HFFc6 (cell line): ENCODE data around the gene GGCX. TPM values are rescaled to one million over a fixed set of nuclear protein-coding genes. Genes with fewer than 3 reads are reported as not detected.

Experiments used
- DNase-seq: peaks from one replicate; pipeline ENCODE4 v3.0.0-alpha.2; 2018
- H3K27ac Mint-ChIP-seq: 2 replicates; pipeline ENCODE4 v1.8.0; 2020; ENCODE audit warnings: mild to moderate bottlenecking, mixed read lengths
- H3K27me3 Mint-ChIP-seq: 2 replicates; pipeline ENCODE4 v1.8.0; 2021; ENCODE audit warnings: mild to moderate bottlenecking, moderate library complexity, mixed read lengths; ENCODE audit not compliant: insufficient read depth
- H3K36me3 Mint-ChIP-seq: 2 replicates; pipeline ENCODE4 v1.8.0; 2021; ENCODE audit warnings: low read depth, mixed read lengths
- H3K4me1 Mint-ChIP-seq: 2 replicates; pipeline ENCODE4 v1.8.0; 2020; ENCODE audit warnings: low read depth, mixed read lengths
- H3K4me3 Mint-ChIP-seq: 2 replicates; pipeline ENCODE4 v1.8.0; 2020; ENCODE audit warnings: mild to moderate bottlenecking, moderate library complexity, mixed read lengths
- H3K9me3 Mint-ChIP-seq: 2 replicates; pipeline ENCODE4 v1.8.0; 2020; ENCODE audit warnings: mild to moderate bottlenecking, mixed read lengths
- CTCF ChIP-seq: fragments of 200-600 bp; sonication (generic); IDR thresholded peaks from 2 replicates; pipeline ENCODE4 v1.5.0; 2021; ENCODE audit warnings: antibody characterized with exemption, mild to moderate bottlenecking
- total RNA-seq, 6 experiments: library from RNA; stranded (reverse); fragmentation: NEBNext Ultra II Directional; extraction: Animal tissue kit (Norgen Biotek cat#: 25700); gene quantifications; 2 replicates in 1 of 6; 3 replicates in 5 of 6; pipeline ENCODE4 v1.2.3, GENCODE V29; 2021

Gene GGCX
- total RNA-seq, 6 experiments from 2014 or later: 55.9 to 68.9 (median 62.4) TPM

GRCh38 chr2:85580206-85580605 lies 18.9 kb upstream of the GGCX start:
- peaks cover 29% of the 10 kb centered on the region for H3K4me1 Mint-ChIP-seq
- no peak for DNase-seq
- no peaks in the 10 kb centered on the region for H3K9me3 Mint-ChIP-seq
- H3K27me3 Mint-ChIP-seq: peaks cover 8% of the 10 kb centered on the region
- H3K4me3 Mint-ChIP-seq: no peak overlapping the region
- no peaks in the 10 kb centered on the region for H3K36me3 Mint-ChIP-seq
- H3K27ac Mint-ChIP-seq: no peak overlapping the region
- TF ChIP-seq CTCF: no peak

- Mint-ChIP-seq H3K27me3 (peaks cover 8% of the 10 kb centered on the region), H3K4me3 (no peak overlapping the region), H3K4me1 (peaks cover 22% of the 10 kb centered on the region), H3K27ac (no peak overlapping the region), H3K9me3 (no peaks in the 10 kb centered on the region), H3K36me3 (no peaks in the 10 kb centered on the region)
- no peak for DNase-seq
- no peak for TF ChIP-seq CTCF
Observed at GRCh38 chr2:85579266-85579935, 18.1 kb upstream of the GGCX start.

GRCh38 chr2:85578243-85579180 lies 17.2 kb upstream of the GGCX start:
- H3K27me3 Mint-ChIP-seq: peaks cover 7% of the 10 kb centered on the region
- no peaks in the 10 kb centered on the region for H3K36me3 Mint-ChIP-seq
- no peak overlapping the region for H3K27ac Mint-ChIP-seq
- no peak for DNase-seq
- H3K4me1 Mint-ChIP-seq: peaks cover 16% of the 10 kb centered on the region
- no peak for TF ChIP-seq CTCF
- no peak overlapping the region for H3K4me3 Mint-ChIP-seq
- H3K9me3 Mint-ChIP-seq: no peaks in the 10 kb centered on the region

GRCh38 chr2:85577386-85578242 lies 16.3 kb upstream of the GGCX start, which contains the start of gene VAMP8:
VAMP8 (plus strand) TSS chr2:85577586; CDS start chr2:85577647, 61 bp downstream.
- Mint-ChIP-seq H3K9me3 (no peaks in the 10 kb centered on the region), H3K27ac (no peak within 1 kb of the TSS), H3K36me3 (no peaks in the 10 kb centered on the region), H3K4me1 (peaks cover 12% of the 10 kb centered on the region; the same call in 1 of the 2 replicates), H3K4me3 (no peak within 1 kb of the TSS), H3K27me3 (peaks cover 9% of the 10 kb centered on the region)
- DNase-seq: no peak
- TF ChIP-seq CTCF: no peak

GRCh38 chr2:85577063-85577385 lies 15.7 kb upstream of the GGCX start:
- Mint-ChIP-seq H3K4me3 (no peak overlapping the region), H3K4me1 (peaks cover 12% of the 10 kb centered on the region; the same call in 1 of the 2 replicates), H3K36me3 (no peaks in the 10 kb centered on the region), H3K27me3 (peaks cover 14% of the 10 kb centered on the region), H3K9me3 (no peaks in the 10 kb centered on the region), H3K27ac (no peak overlapping the region)
- no peak for DNase-seq
- no peak for TF ChIP-seq CTCF
